ENCODE results near the gene SSR4.

SSR4 gene

GRCh38 chrX:153763989-153764755 is 30.3 kb upstream of the SSR4 start, which contains the start of gene PLXNB3:
PLXNB3 (plus strand) TSS chrX:153764249; CDS start chrX:153765536, 1,287 bp downstream.
- Histone ChIP-seq H3K4me1 (ENCODE audit: control insufficient read depth, insufficient read depth, low read length) (peaks cover 18% of the 10 kb centered on the region), H3K9ac (ENCODE audit: low read length) (peak within 1 kb of the TSS; percentile 88), H3K9me3 (ENCODE audit: control insufficient read depth, low read length) (no peaks in the 10 kb centered on the region), H3K36me3 (ENCODE audit: control insufficient read depth, insufficient read depth, low read length, severe bottlenecking) (no peaks in the 10 kb centered on the region), H3K27me3 (replicated peaks; ENCODE audit: control insufficient read depth, insufficient read depth, low read length) (no peaks in the 10 kb centered on the region), H3K4me3 (ENCODE audit: low read length) (peak within 1 kb of the TSS; percentile 78)
- DNase-seq (ENCODE audit: low read depth), result peak; percentile 84

GRCh38 chrX:153764786-153765137 is 29.7 kb upstream of the SSR4 start:
- no peak for DNase-seq (ENCODE audit: low read depth)

GRCh38 chrX:153765138-153766079 is 29.1 kb upstream of the SSR4 start:
- peaks cover 3% of the 10 kb centered on the region for H3K36me3 ChIP-seq (ENCODE audit: control insufficient read depth, insufficient read depth, low read length, severe bottlenecking)
- no peaks in the 10 kb centered on the region for H3K27me3 ChIP-seq (replicated peaks; ENCODE audit: control insufficient read depth, insufficient read depth, low read length)
- peak overlapping the region; percentile 88 for H3K9ac ChIP-seq (ENCODE audit: low read length)
- DNase-seq (ENCODE audit: low read depth), result no peak
- peaks cover 18% of the 10 kb centered on the region for H3K4me1 ChIP-seq (ENCODE audit: control insufficient read depth, insufficient read depth, low read length)
- peak overlapping the region; percentile 78 for H3K4me3 ChIP-seq (ENCODE audit: low read length)
- no peaks in the 10 kb centered on the region for H3K9me3 ChIP-seq (ENCODE audit: control insufficient read depth, low read length)

More at GRCh38 chrX:153764786-153765137, 29.7 kb upstream of the SSR4 start:
- H3K36me3 ChIP-seq (ENCODE audit: control insufficient read depth, insufficient read depth, low read length, severe bottlenecking), result peaks cover 3% of the 10 kb centered on the region
- peaks cover 18% of the 10 kb centered on the region for H3K4me1 ChIP-seq (ENCODE audit: control insufficient read depth, insufficient read depth, low read length)
- H3K9me3 ChIP-seq (ENCODE audit: control insufficient read depth, low read length), result no peaks in the 10 kb centered on the region
- H3K9ac ChIP-seq (ENCODE audit: low read length), result peak overlapping the region; percentile 88
- peak overlapping the region; percentile 78 for H3K4me3 ChIP-seq (ENCODE audit: low read length)
- H3K27me3 ChIP-seq (replicated peaks; ENCODE audit: control insufficient read depth, insufficient read depth, low read length), result no peaks in the 10 kb centered on the region

GRCh38 chrX:153766098-153766817 is 28.2 kb upstream of the SSR4 start:
- Histone ChIP-seq H3K9me3 (ENCODE audit: control insufficient read depth, low read length) (no peaks in the 10 kb centered on the region), H3K9ac (ENCODE audit: low read length) (peak overlapping the region; percentile 88), H3K36me3 (ENCODE audit: control insufficient read depth, insufficient read depth, low read length, severe bottlenecking) (peaks cover 3% of the 10 kb centered on the region), H3K4me3 (ENCODE audit: low read length) (peak overlapping the region; percentile 78), H3K27me3 (replicated peaks; ENCODE audit: control insufficient read depth, insufficient read depth, low read length) (no peaks in the 10 kb centered on the region), H3K4me1 (ENCODE audit: control insufficient read depth, insufficient read depth, low read length) (peaks cover 18% of the 10 kb centered on the region)
- peak; percentile 74 for DNase-seq (ENCODE audit: low read depth)

- H3K4me1 ChIP-seq (ENCODE audit: control insufficient read depth, insufficient read depth, low read length), result peaks cover 18% of the 10 kb centered on the region
- H3K9ac ChIP-seq (ENCODE audit: low read length), result peak overlapping the region; percentile 55
- no peak for DNase-seq (ENCODE audit: low read depth)
- H3K9me3 ChIP-seq (ENCODE audit: control insufficient read depth, low read length), result no peaks in the 10 kb centered on the region
- no peaks in the 10 kb centered on the region for H3K27me3 ChIP-seq (replicated peaks; ENCODE audit: control insufficient read depth, insufficient read depth, low read length)
- peaks cover 3% of the 10 kb centered on the region for H3K36me3 ChIP-seq (ENCODE audit: control insufficient read depth, insufficient read depth, low read length, severe bottlenecking)
- H3K4me3 ChIP-seq (ENCODE audit: low read length), result peak overlapping the region; percentile 78
Measured at GRCh38 chrX:153766871-153767673, 27.4 kb upstream of the SSR4 start.

GRCh38 chrX:153767674-153768055 is 26.8 kb upstream of the SSR4 start:
- H3K36me3 ChIP-seq (ENCODE audit: control insufficient read depth, insufficient read depth, low read length, severe bottlenecking), result peaks cover 3% of the 10 kb centered on the region
- H3K4me3 ChIP-seq (ENCODE audit: low read length), result no peak overlapping the region
- no peak for DNase-seq (ENCODE audit: low read depth)
- no peaks in the 10 kb centered on the region for H3K27me3 ChIP-seq (replicated peaks; ENCODE audit: control insufficient read depth, insufficient read depth, low read length)
- H3K9ac ChIP-seq (ENCODE audit: low read length), result no peak overlapping the region
- peaks cover 18% of the 10 kb centered on the region for H3K4me1 ChIP-seq (ENCODE audit: control insufficient read depth, insufficient read depth, low read length)
- H3K9me3 ChIP-seq (ENCODE audit: control insufficient read depth, low read length), result no peaks in the 10 kb centered on the region

- H3K9me3 ChIP-seq (ENCODE audit: control insufficient read depth, low read length), result no peaks in the 10 kb centered on the region
- no peak overlapping the region for H3K4me3 ChIP-seq (ENCODE audit: low read length)
- DNase-seq (ENCODE audit: low read depth), result no peak
- no peak overlapping the region for H3K9ac ChIP-seq (ENCODE audit: low read length)
- H3K36me3 ChIP-seq (ENCODE audit: control insufficient read depth, insufficient read depth, low read length, severe bottlenecking), result peaks cover 3% of the 10 kb centered on the region
- peaks cover 18% of the 10 kb centered on the region for H3K4me1 ChIP-seq (ENCODE audit: control insufficient read depth, insufficient read depth, low read length)
- no peaks in the 10 kb centered on the region for H3K27me3 ChIP-seq (replicated peaks; ENCODE audit: control insufficient read depth, insufficient read depth, low read length)
Measured at GRCh38 chrX:153768311-153769157, 25.9 kb upstream of the SSR4 start.

- H3K9me3 ChIP-seq (ENCODE audit: control insufficient read depth, low read length), result no peaks in the 10 kb centered on the region
- peaks cover 15% of the 10 kb centered on the region for H3K4me1 ChIP-seq (ENCODE audit: control insufficient read depth, insufficient read depth, low read length)
- H3K4me3 ChIP-seq (ENCODE audit: low read length), result no peak overlapping the region
- no peak for DNase-seq (ENCODE audit: low read depth)
- peaks cover 3% of the 10 kb centered on the region for H3K36me3 ChIP-seq (ENCODE audit: control insufficient read depth, insufficient read depth, low read length, severe bottlenecking)
- no peaks in the 10 kb centered on the region for H3K27me3 ChIP-seq (replicated peaks; ENCODE audit: control insufficient read depth, insufficient read depth, low read length)
- H3K9ac ChIP-seq (ENCODE audit: low read length), result no peak overlapping the region
Measured at GRCh38 chrX:153769158-153769864, 25.2 kb upstream of the SSR4 start.

GRCh38 chrX:153769865-153770600 is 24.4 kb upstream of the SSR4 start:
- H3K9ac ChIP-seq (ENCODE audit: low read length), result no peak overlapping the region
- no peaks in the 10 kb centered on the region for H3K9me3 ChIP-seq (ENCODE audit: control insufficient read depth, low read length)
- peaks cover 7% of the 10 kb centered on the region for H3K36me3 ChIP-seq (ENCODE audit: control insufficient read depth, insufficient read depth, low read length, severe bottlenecking)
- no peaks in the 10 kb centered on the region for H3K27me3 ChIP-seq (replicated peaks; ENCODE audit: control insufficient read depth, insufficient read depth, low read length)
- peaks cover 8% of the 10 kb centered on the region for H3K4me1 ChIP-seq (ENCODE audit: control insufficient read depth, insufficient read depth, low read length)
- no peak for DNase-seq (ENCODE audit: low read depth)
- no peak overlapping the region for H3K4me3 ChIP-seq (ENCODE audit: low read length)
